Panc1 (cell line): ENCODE measurements around the gene XIST. TPM values are rescaled to one million over a fixed set of nuclear protein-coding genes. Genes with fewer than 3 reads are reported as not detected.

Source experiments
- ATAC-seq: fragments of 200-7000 bp; cut with Tn5 transposase; 2 replicates; pipeline ENCODE4 v1.9.1; 2020; ENCODE audit warnings: mild to moderate bottlenecking, moderate library complexity
- BruUV-seq: library from RNA; stranded (reverse); fragments of 400-500 nt; replicated peaks from 2 replicates; lab custom pipeline; 2021; lab: Mats Ljungman, UMichigan
- CTCF ChIA-PET: fragments of 300-600 bp; sonication (Branson Sonifier 250); formaldehyde crosslinking; loops from one replicate; lab custom pipeline; 2022; ENCODE audit warnings: antibody characterized with exemption; lab: Charles Lee
- POLR2A ChIA-PET: fragments of 300-600 bp; sonication (Branson Sonifier 250); formaldehyde crosslinking; loops from one replicate; lab custom pipeline; 2022; ENCODE audit warnings: antibody characterized with exemption; lab: Charles Lee
- DNase-seq: peaks from one replicate; pipeline ENCODE4 v3.0.0-alpha.2; 2010; ENCODE audit warnings: low read depth, low spot score
- H3K27ac ChIP-seq: 2 replicates; pipeline ENCODE4 v1.5.1; 2011; ENCODE audit warnings: mild to moderate bottlenecking, low read length, inconsistent platforms
- H3K27me3 ChIP-seq: fragments of 200-500 bp; sonication (Bioruptor generic); 2 replicates; pipeline ENCODE4 v1.6.0; 2014; ENCODE audit warnings: low read length, inconsistent platforms; ENCODE audit not compliant: control insufficient read depth, insufficient read depth
- H3K36me3 ChIP-seq: fragments of 200-500 bp; sonication (Bioruptor generic); 2 replicates; pipeline ENCODE4 v1.5.1; 2014; ENCODE audit warnings: inconsistent platforms, mild to moderate bottlenecking, low read length, moderate library complexity; ENCODE audit not compliant: control insufficient read depth, insufficient read depth
- H3K4me1 ChIP-seq: 2 replicates; pipeline ENCODE4 v1.5.1; 2011; ENCODE audit warnings: inconsistent platforms, mild to moderate bottlenecking, low read length, moderate library complexity; ENCODE audit not compliant: control insufficient read depth, insufficient read depth
- H3K4me3 ChIP-seq, 2 experiments: 2 replicates each; pipeline ENCODE4 v1.5.1; 2011 to 2012; ENCODE audit warnings: low read depth in 2 of 2, low read length in 2 of 2, mild to moderate bottlenecking in 2 of 2, inconsistent platforms in 1 of 2, moderate library complexity in 1 of 2
- H3K9me3 ChIP-seq: fragments of 200-500 bp; sonication (Bioruptor generic); 2 replicates; pipeline ENCODE4 v1.5.1; 2014; ENCODE audit warnings: low read depth, mild to moderate bottlenecking, inconsistent platforms, low read length, moderate library complexity; ENCODE audit not compliant: control insufficient read depth, insufficient read depth
- CTCF ChIP-seq: fragments of 450-650 bp; IDR thresholded peaks from 2 replicates; pipeline ENCODE4 v1.5.1; 2017; ENCODE audit warnings: mild to moderate bottlenecking
- POLR2AphosphoS5 ChIP-seq: IDR thresholded peaks from 2 replicates; pipeline ENCODE4 v1.6.1; 2012; ENCODE audit warnings: mild to moderate bottlenecking, low read depth, low read length, moderate library complexity
- REST ChIP-seq, 2 experiments: IDR thresholded peaks; 2 replicates each; pipeline ENCODE4 v1.6.1; 2011 to 2012; ENCODE audit warnings: low read depth in 2 of 2, control low read depth in 1 of 2, low read length in 1 of 2, mild to moderate bottlenecking in 1 of 2, moderate library complexity in 1 of 2; ENCODE audit not compliant: insufficient read depth in 1 of 2
- SIN3A ChIP-seq: IDR thresholded peaks from 2 replicates; pipeline ENCODE4 v1.6.1; 2012; ENCODE audit warnings: low read depth, mild to moderate bottlenecking, low read length, moderate library complexity, borderline replicate concordance; ENCODE audit not compliant: insufficient read depth
- TCF7L2 ChIP-seq: IDR thresholded peaks from 2 replicates; pipeline ENCODE4 v1.6.1; 2011; ENCODE audit warnings: mild to moderate bottlenecking, low read depth, low read length, inconsistent platforms
- in situ Hi-C: cut with HindIII; loops from 2 replicates; pipeline ENCODE4 v1.10.0; 2016; ENCODE audit warnings: low sequenced_read_pairs, low pct_unique_long_range_greater_than_20kb
- intact Hi-C: fragments of 100-400 bp; cut with micrococcal nuclease; formaldehyde crosslinking; loops from one replicate; pipeline ENCODE4 v1.10.0; 2022; ENCODE audit not compliant: unreplicated experiment
- total RNA-seq: library from RNA; stranded (reverse); gene quantifications from one replicate; pipeline ENCODE4 v1.2.1, GENCODE V29; 2021; ENCODE audit not compliant: unreplicated experiment

Gene XIST
- total RNA-seq, 1 experiment from 2014 or later: 0.64 TPM

- ChIA-PET CTCF (no interaction called here), POLR2A (no interaction called here)
- H3K27me3 ChIP-seq: no peaks in the 10 kb centered on the region; the same call in none of the 2 replicates
- DNase-seq (no peak), ATAC-seq (no peak)
- no peak overlapping the region for H3K27ac ChIP-seq
- in situ Hi-C loops: no loop called here
- TF ChIP-seq CTCF: no peak
- no peak for TF ChIP-seq REST (IDR thresholded peaks at IDR 0.05; ENCODE audit: insufficient read depth in 1 of 2, low read depth in 2 of 2, low read length in 1 of 2)
- TF ChIP-seq POLR2AphosphoS5: no peak
- no peak for TF ChIP-seq TCF7L2
- no peak for TF ChIP-seq SIN3A
- BruUV-seq: no TSS peak
- H3K36me3 ChIP-seq: no peaks in the 10 kb centered on the region
- intact Hi-C loops: no loop called here
- H3K4me3 ChIP-seq: no peak overlapping the region
- no peaks in the 10 kb centered on the region for H3K9me3 ChIP-seq
- H3K4me1 ChIP-seq: no peaks in the 10 kb centered on the region
Measured at GRCh38 chrX:73825569-73825968, 26.9 kb downstream of the XIST start.

- Histone ChIP-seq H3K9me3 (no peaks in the 10 kb centered on the region), H3K4me3 (no peak overlapping the region), H3K4me1 (no peaks in the 10 kb centered on the region), H3K27ac (no peak overlapping the region), H3K27me3 (no peaks in the 10 kb centered on the region; the same call in 1 of the 2 replicates), H3K36me3 (no peaks in the 10 kb centered on the region)
- no peak for DNase-seq
- intact Hi-C loops (no loop called here), in situ Hi-C loops (no loop called here)
- no TSS peak for BruUV-seq
- ChIA-PET POLR2A (no interaction called here), CTCF (no interaction called here)
- TF ChIP-seq CTCF (no peak), REST (IDR thresholded peaks at IDR 0.05; ENCODE audit: insufficient read depth in 1 of 2, low read depth in 2 of 2, low read length in 1 of 2) (no peak), POLR2AphosphoS5 (no peak), SIN3A (no peak), TCF7L2 (no peak)
- no peak for ATAC-seq
Measured at GRCh38 chrX:73823473-73824004, 29.0 kb downstream of the XIST start.
